ENCODE results near the gene GCN1.

The GCN1 gene

DNA sequence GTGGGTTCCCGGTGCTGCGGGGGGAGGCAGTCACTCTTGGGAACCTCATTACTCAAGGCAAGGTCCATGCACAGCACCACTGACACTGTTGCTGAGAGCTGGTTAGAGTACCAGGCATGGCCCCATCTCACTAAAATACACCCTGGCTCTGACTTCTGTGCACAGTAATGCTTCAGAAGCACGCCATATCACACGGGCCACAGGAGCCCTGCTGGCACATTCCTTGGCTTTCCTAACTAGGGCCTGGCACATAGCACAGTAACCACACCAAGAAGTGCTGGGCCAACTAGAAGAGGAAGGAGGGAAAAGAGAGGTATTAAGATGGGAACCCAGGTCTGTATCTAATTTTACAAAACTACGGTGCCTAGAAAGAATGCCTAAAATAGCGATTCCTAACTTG is 64.5 kb downstream of the GCN1 start:
- H3K9ac ChIP-seq, result no peak overlapping the region
- H3K79me2 ChIP-seq (ENCODE audit: insufficient read depth, low read depth), result no peaks in the 10 kb centered on the region
- H4K20me1 ChIP-seq (ENCODE audit: insufficient read depth), result no peaks in the 10 kb centered on the region
- H3K36me3 ChIP-seq (ENCODE audit: insufficient read depth), result no peaks in the 10 kb centered on the region
- no peaks in the 10 kb centered on the region for H3K27me3 ChIP-seq (ENCODE audit: insufficient read depth, low read depth)
- peaks cover 48% of the 10 kb centered on the region for H3K4me1 ChIP-seq (ENCODE audit: low read depth, poor library complexity, severe bottlenecking)
- no peak overlapping the region for H3K27ac ChIP-seq
- H3K4me3 ChIP-seq (IDR thresholded peaks at IDR 0.05; ENCODE audit: insufficient read depth, low read depth, low read length), result no peak overlapping the region
- no peak overlapping the region for H3K4me2 ChIP-seq
- no peak overlapping the region for H2AFZ ChIP-seq (ENCODE audit: low read depth)
- TF ChIP-seq, protein P1, sequence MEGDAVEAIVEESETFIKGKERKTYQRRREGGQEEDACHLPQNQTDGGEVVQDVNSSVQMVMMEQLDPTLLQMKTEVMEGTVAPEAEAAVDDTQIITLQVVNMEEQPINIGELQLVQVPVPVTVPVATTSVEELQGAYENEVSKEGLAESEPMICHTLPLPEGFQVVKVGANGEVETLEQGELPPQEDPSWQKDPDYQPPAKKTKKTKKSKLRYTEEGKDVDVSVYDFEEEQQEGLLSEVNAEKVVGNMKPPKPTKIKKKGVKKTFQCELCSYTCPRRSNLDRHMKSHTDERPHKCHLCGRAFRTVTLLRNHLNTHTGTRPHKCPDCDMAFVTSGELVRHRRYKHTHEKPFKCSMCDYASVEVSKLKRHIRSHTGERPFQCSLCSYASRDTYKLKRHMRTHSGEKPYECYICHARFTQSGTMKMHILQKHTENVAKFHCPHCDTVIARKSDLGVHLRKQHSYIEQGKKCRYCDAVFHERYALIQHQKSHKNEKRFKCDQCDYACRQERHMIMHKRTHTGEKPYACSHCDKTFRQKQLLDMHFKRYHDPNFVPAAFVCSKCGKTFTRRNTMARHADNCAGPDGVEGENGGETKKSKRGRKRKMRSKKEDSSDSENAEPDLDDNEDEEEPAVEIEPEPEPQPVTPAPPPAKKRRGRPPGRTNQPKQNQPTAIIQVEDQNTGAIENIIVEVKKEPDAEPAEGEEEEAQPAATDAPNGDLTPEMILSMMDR (conservative IDR thresholded peaks at IDR 0.05; ENCODE audit: low read depth, low read length), result no peak

DNA sequence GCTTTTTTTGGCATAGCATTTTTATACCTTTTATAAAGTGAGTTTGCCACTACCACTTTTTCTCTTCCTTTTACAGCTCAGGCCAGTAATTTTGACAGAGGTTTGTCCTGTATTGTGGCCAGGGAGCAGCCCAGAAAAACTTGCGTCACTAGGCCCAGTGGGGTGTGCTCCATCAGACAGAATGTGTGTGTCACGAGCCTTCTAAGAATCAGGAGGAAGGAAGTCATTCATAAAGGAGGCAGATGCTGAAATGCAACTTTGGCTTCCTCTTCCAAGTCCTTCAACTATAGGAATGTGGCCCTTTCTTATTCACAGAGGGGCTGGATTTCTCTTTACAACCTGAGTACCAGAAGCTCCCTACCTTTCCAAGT is 67.9 kb downstream of the GCN1 start:
- Histone ChIP-seq H4K20me1 (ENCODE audit: insufficient read depth) (no peaks in the 10 kb centered on the region), H3K9ac (no peak overlapping the region), H3K4me2 (no peak overlapping the region), H3K4me3 (IDR thresholded peaks at IDR 0.05; ENCODE audit: insufficient read depth, low read depth, low read length) (no peak overlapping the region), H3K27me3 (ENCODE audit: insufficient read depth, low read depth) (no peaks in the 10 kb centered on the region), H3K36me3 (ENCODE audit: insufficient read depth) (no peaks in the 10 kb centered on the region), H2AFZ (ENCODE audit: low read depth) (no peak overlapping the region), H3K79me2 (ENCODE audit: insufficient read depth, low read depth) (no peaks in the 10 kb centered on the region), H3K4me1 (ENCODE audit: low read depth, poor library complexity, severe bottlenecking) (peaks cover 48% of the 10 kb centered on the region), H3K27ac (no peak overlapping the region)
- TF ChIP-seq, protein P1 (conservative IDR thresholded peaks at IDR 0.05; ENCODE audit: low read depth, low read length), result no peak

DNA sequence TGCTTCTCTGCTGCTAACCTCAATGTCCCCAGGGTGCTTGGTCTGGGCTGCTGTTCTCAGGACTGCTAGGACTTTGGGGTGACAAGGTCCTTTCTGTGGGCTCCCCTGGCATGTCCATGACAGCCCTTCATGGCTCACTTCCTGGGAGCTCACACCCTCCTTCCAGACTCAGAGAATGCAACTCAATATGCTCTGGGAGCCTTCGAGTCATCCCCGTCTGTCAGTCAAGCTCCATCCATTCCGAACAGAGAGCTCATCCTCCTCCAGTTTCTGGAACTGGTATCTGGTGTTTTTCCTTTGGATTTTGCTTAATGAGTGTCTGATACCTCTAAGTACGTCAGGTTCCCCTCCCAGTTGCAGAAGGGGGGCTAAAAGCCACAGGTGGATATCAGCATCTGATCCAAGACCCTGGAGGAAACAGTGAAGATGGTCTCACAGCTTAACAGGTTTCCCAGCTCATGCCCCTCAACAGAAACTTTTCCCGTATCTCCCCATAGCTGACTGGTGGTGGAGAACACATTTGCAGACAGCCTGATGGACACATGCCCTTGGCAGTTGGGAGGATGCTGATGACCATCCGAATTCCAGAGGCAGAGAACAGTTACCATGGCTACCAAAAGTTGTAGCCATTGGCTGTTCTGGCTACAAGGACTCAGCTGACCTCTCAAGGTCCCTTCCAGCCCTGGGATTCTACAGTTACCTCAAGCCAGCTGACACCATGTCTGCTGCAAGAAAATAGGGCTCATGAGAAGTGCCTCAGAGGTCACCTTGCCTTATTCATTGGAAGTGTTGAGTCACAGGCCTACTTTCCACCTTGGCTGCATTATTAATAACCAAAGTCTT is 68.5 kb downstream of the GCN1 start:
- Histone ChIP-seq H3K4me2 (no peak overlapping the region), H3K4me1 (ENCODE audit: low read depth, poor library complexity, severe bottlenecking) (peaks cover 49% of the 10 kb centered on the region)

DNA sequence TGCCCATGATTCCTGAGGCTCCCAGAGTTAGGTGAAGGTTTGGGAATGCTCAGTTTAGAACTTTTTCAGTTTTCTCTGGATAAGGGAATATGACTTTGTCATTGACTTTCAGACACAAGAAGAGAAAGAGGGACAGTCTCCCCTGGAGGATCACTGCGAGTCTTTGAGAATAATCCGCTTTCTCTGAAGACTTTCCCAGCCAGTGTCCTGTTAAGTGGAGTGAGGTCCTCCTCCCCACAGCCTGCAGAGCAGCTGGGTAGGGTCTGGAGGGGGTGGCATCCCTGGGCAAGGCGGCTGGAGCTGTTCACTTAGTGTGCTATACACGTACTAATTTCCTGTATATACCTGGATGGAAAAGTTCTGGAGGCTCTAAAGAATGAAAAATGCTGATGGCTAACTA is 69.5 kb downstream of the GCN1 start:
- no peak overlapping the region for H3K27ac ChIP-seq
- H3K36me3 ChIP-seq (ENCODE audit: insufficient read depth), result no peaks in the 10 kb centered on the region
- peaks cover 59% of the 10 kb centered on the region for H3K4me1 ChIP-seq (ENCODE audit: low read depth, poor library complexity, severe bottlenecking)
- no peak overlapping the region for H2AFZ ChIP-seq (ENCODE audit: low read depth)
- TF ChIP-seq, protein P1 (conservative IDR thresholded peaks at IDR 0.05; ENCODE audit: low read depth, low read length), result no peak
- H3K4me3 ChIP-seq (IDR thresholded peaks at IDR 0.05; ENCODE audit: insufficient read depth, low read depth, low read length), result no peak overlapping the region
- H3K9ac ChIP-seq, result no peak overlapping the region
- H3K27me3 ChIP-seq (ENCODE audit: insufficient read depth, low read depth), result no peaks in the 10 kb centered on the region
- no peak overlapping the region for H3K4me2 ChIP-seq
- H4K20me1 ChIP-seq (ENCODE audit: insufficient read depth), result no peaks in the 10 kb centered on the region
- H3K79me2 ChIP-seq (ENCODE audit: insufficient read depth, low read depth), result no peaks in the 10 kb centered on the region

More for the DNA sequence above, 68.5 kb downstream of the GCN1 start:
- no peaks in the 10 kb centered on the region for H3K27me3 ChIP-seq (ENCODE audit: insufficient read depth, low read depth)
- no peaks in the 10 kb centered on the region for H4K20me1 ChIP-seq (ENCODE audit: insufficient read depth)
- no peaks in the 10 kb centered on the region for H3K36me3 ChIP-seq (ENCODE audit: insufficient read depth)
- H3K79me2 ChIP-seq (ENCODE audit: insufficient read depth, low read depth), result no peaks in the 10 kb centered on the region
- H3K4me3 ChIP-seq (IDR thresholded peaks at IDR 0.05; ENCODE audit: insufficient read depth, low read depth, low read length), result no peak overlapping the region
- H2AFZ ChIP-seq (ENCODE audit: low read depth), result no peak overlapping the region
- H3K9ac ChIP-seq, result no peak overlapping the region
- H3K27ac ChIP-seq, result no peak overlapping the region
- TF ChIP-seq, protein P1 (conservative IDR thresholded peaks at IDR 0.05; ENCODE audit: low read depth, low read length), result no peak

All from KMS-11 (cell line).